Middle frontal gyrus (tissue), 1 donor: ENCODE measurements around the gene PATE1.
"Not testable (repeated sequence)": the region's sequence is repeated elsewhere in the genome, so short reads cannot be mapped to it uniquely, and the experiment has no call there.

Experiments
- DNase-seq: peaks from one replicate; pipeline ENCODE4 v3.0.0-alpha.2; 2015; ENCODE audit warnings: low spot score; ENCODE audit errors: extremely low spot score

Gene PATE1

GRCh38 chr11:125745979-125746378, at the start of gene PATE1:
TSS of gene PATE1 (plus strand) at chr11:125746279. CDS start at chr11:125746305, 26 bp downstream.
- no peak for DNase-seq

- DNase-seq, result no peak
Observed at GRCh38 chr11:125701018-125701610, 45.0 kb upstream of the PATE1 start.

- no peak for DNase-seq
Observed at GRCh38 chr11:125701858-125702621, 44.0 kb upstream of the PATE1 start.

- DNase-seq, result not testable (repeated sequence)
Observed at GRCh38 chr11:125704686-125705085, 41.4 kb upstream of the PATE1 start.

- DNase-seq, result no peak
Observed at GRCh38 chr11:125720781-125721180, 25.3 kb upstream of the PATE1 start.

- DNase-seq, result no peak
Observed at GRCh38 chr11:125724125-125724524, 22.0 kb upstream of the PATE1 start.

- no peak for DNase-seq
Observed at GRCh38 chr11:125728969-125729368, 17.1 kb upstream of the PATE1 start.

GRCh38 chr11:125740617-125741016, 5.5 kb upstream of the PATE1 start:
- no peak for DNase-seq

GRCh38 chr11:125743681-125744080, 2.4 kb upstream of the PATE1 start:
- no peak for DNase-seq

GRCh38 chr11:125750629-125751028, 4.5 kb downstream of the PATE1 start:
- DNase-seq, result no peak

GRCh38 chr11:125756050-125756449, 10.0 kb downstream of the PATE1 start:
- DNase-seq, result no peak

- DNase-seq, result no peak
Observed at GRCh38 chr11:125762445-125762844, 16.4 kb downstream of the PATE1 start.

GRCh38 chr11:125763483-125763882, 17.4 kb downstream of the PATE1 start:
- DNase-seq, result no peak

GRCh38 chr11:125766251-125766650, 20.2 kb downstream of the PATE1 start:
- no peak for DNase-seq

GRCh38 chr11:125768336-125769046, 22.4 kb downstream of the PATE1 start:
- no peak for DNase-seq

GRCh38 chr11:125770583-125770982, 24.5 kb downstream of the PATE1 start:
- DNase-seq, result no peak

- no peak for DNase-seq
Observed at GRCh38 chr11:125772834-125773505, 26.9 kb downstream of the PATE1 start.

GRCh38 chr11:125773516-125773915, 27.4 kb downstream of the PATE1 start:
- no peak for DNase-seq

- DNase-seq, result no peak
Observed at GRCh38 chr11:125777309-125777708, 31.2 kb downstream of the PATE1 start.

- no peak for DNase-seq
Observed at GRCh38 chr11:125778728-125779127, 32.6 kb downstream of the PATE1 start, which contains the start of gene PATE2. TSS of gene PATE2 (minus strand) at chr11:125778828. CDS start at chr11:125778773, 55 bp downstream.

- DNase-seq, result no peak
Observed at GRCh38 chr11:125784678-125785077, 38.6 kb downstream of the PATE1 start.

- DNase-seq, result no peak
Observed at GRCh38 chr11:125787827-125788226, 41.7 kb downstream of the PATE1 start, which contains the start of gene PATE3. TSS of gene PATE3 (plus strand) at chr11:125788127. CDS start at chr11:125788152, 25 bp downstream.
